ENCODE measurements around the gene CMC2.

The CMC2 gene

DNA sequence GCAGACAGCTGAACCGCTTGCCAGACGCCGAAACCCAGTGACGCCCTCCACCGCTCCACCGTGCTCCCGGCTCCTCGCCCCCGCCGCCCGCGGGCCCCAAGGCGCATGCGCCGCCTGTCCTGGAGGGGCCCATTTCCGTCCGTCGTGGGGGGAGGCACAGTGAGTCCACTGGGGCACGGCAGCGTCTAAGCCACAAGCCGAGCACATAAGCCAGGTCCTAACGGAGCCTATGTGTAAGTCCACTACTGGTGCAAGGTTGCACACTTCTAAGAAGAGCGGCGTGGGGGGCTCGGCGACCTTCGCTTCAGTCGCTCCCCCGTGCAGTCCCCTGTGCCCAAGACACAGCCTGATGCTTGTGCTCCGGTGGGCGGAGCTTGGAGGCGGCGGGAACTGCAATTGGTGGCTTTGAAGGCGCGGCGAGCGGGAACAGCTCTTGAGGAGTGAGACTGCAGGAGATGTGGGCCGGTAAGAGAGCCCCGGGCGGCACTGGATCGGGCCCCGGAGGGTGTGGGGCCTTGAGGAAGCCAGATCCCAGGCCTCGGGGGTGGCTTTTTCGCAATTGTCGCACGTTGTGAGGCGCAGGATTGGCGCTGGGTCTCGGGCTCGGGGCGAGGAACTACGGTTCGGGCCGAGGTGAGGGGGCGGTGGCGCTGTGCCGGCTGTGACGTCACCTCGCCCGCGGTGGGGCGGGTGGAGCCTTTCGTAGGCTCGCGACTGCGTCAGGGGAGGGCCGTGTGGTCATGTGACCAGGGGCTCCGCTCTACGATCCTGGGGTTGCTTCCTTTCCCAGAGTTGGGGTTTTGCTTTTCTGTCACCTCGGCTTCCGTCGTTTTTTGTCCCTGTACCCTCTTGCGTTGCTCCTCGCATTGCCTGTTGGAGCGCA lies at the start of gene CMC2, which contains the start of gene CENPN:
CMC2 (minus strand) TSS at position 73 of the 883 bp plus-strand sequence. CDS start 9,491 bp downstream, outside the sequence.
CENPN (plus strand) TSS at position 402 of the 883 bp plus-strand sequence. CDS start 4,726 bp downstream, outside the sequence.
- DNase-seq (ENCODE audit: low read depth), result peak; percentile 96

DNA sequence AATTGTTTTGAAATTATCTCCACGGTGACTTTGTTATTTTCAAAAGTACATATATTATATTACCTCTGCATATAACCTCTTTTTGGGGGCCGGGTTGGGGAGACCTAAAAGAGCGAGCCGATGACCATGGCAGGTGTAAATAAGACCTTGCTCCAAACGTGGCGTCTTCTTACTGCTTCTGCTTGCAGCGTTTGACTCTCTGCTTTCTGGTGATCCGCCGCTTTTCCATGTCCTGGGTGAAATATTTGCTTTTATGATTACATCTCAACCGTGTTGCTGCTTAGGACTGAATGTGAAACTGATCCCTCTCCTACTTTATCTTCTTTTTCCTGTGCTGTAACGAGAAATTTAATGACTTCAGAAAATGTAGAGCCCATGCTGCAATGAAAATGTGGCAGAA lies 47.1 kb upstream of the CMC2 start:
- DNase-seq (ENCODE audit: low read depth), result no peak

DNA sequence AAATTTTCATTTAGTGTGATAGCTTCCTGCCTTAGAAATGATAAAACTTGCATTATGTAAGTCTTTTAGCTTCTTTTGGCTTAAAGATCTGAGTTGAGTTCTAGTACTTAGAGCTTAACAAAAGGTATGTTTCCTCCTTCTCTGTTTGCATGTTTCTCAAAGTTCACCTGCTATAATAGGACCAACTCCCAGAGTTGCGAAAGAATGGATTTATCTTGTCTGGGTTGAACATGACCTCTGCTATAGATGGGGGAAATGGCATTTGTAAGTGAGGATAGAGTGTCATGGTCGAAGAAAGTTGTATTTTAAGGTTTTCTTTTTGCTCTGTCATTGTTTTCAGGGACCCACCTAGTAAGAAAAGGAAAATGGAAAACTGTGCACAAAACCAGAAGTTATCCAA lies 36.1 kb upstream of the CMC2 start:
- no peak for DNase-seq (ENCODE audit: low read depth)

DNA sequence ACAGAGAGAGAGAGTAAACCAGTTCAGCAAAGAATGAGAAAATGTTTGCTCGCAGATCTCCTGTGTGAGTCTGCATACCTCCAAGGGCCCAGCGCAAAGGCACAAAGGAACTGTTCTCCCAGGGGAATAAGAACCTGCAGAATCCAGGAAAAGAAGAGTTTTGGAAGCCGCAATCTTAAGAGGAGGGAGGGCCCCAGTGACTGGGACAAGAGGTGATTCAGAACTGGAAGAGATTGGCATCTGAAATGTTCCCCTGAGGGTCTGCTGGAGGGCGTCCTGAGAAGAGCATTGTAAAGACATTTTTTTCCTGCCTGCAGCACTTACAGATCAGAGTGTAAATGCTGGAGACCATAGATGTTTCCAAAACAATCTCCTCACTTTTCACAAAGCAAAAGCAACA lies 35.0 kb upstream of the CMC2 start:
- no peak for DNase-seq (ENCODE audit: low read depth)

DNA sequence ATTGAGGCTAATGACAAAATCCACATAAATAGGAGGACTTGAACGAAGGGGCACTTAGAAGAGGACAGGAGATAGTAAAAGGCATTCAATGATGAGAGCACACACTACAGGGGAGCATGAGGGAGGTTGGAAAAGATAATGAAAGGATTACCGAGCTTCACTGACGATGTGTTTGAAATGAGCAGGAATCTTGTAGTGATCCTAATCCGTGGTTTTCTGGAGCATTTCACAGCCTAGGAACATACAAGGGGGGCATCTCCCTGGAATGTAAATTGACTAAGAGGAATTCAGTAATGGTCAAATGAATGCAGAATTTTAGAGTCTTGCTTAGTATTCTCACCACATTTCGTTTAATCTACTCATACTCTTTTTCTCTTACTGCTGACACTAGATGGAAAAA lies 34.2 kb upstream of the CMC2 start:
- no peak for DNase-seq (ENCODE audit: low read depth)

DNA sequence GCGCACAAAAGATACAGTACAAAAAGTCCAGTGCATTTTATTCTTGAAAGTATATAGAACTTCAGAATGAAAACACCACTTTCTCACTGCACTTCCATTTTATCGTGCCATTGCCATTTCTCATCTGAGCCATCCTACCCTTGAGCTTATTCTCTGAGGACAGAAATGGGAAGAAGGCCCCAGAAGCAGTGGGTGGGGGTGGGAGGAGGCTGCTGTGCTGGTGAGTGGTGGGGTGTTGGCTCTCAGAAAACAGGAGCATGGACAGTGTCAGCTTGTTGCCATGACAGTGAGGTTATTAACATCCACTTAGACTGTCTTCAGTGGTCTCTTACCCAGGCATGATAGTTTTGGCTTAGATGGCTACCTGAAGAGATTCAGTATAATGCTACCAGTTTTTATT lies 33.4 kb upstream of the CMC2 start:
- no peak for DNase-seq (ENCODE audit: low read depth)

DNA sequence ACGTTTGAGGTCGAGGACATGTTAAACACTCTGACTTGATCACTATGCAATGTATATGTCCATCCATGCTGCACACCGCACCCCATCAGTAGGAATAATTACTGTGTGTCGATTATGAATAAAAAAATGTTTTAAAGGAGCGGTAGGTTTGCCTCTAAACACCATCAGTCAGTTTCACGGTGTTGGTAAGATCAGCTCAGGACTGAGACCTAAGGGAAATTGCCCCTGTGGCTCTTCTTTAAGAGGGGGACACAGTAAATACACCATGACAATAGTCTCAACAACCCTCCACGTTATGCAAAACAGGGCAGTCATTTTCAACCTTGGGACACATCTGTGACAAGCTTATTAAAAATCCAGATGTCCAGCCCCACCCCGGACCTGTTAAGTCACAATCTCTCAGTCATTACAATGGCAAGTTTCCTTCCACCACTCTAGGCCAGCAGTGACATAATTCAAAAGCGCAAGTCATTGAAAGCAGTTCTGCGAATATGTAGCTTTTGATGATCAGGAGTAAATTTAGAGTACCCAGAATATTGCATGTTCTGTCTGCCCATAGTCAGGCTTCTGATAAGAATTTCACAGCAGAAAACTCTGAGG lies 30.2 kb upstream of the CMC2 start:
- no peak for DNase-seq (ENCODE audit: low read depth)

DNA sequence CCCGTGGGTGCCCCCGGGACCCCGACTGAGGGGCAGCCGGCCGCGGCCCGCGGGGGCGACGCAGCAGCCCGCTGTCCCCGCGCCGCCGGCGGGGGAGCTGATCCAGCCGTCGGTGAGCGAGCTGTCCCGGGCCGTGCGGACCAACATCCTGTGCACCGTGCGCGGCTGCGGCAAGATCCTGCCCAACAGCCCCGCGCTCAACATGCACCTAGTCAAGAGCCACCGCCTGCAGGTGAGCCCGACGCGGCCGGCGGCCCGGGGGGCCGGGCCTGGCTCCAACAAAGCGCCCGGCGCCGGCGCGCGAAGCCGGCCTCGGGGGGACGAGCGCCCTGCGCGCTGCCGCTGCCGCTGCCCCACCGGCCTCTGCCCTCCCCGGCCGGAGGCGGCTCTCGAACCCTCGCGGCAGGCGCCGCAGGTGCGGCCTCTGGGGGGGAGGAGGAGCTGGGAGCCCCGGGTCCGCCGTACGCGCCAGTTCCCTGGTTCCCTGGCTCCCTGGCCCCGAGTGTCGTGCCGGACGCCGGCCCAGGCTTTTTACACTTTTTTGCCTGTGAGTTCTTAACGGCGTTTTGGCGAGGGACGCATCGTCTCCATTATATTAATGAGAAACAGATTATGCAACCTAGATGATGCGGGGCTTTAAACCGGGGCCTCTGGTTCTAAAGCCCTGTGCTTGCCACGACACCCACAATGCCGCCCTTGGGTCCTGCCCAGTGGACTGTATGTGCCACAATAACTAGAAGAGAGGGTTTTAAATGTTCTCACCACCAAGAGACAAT lies 29.5 kb upstream of the CMC2 start:
- peak; percentile 15 for DNase-seq (ENCODE audit: low read depth)

DNA sequence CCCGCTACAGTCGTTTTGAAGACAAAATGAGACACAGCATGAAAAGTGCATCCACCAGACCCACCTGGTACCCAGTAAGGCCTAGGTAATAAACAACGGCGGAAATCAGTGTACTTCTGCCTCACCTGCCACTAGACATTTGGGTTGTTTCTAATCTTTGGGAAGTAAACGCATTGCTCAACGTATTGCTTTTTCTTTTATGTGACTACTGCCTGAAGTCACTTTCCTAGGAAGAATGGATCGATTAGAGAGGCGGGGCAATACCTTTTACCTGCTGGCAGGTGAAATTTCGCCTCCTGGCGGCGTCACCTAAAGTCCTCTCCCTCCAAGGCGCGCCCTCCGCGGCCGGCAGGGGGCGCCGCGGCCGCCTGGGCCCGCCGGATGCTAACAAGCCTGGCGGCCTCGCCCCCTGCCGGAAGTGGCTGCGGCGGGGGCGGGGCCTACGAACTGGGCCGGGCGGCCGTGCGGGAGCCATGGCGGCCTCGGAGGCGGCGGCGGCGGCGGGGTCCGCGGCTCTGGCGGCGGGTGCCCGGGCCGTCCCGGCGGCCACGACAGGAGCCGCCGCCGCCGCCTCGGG lies 28.8 kb upstream of the CMC2 start, which contains the start of gene ATMIN:
ATMIN (plus strand) TSS at position 445 of the 577 bp plus-strand sequence; CDS start at position 474, 29 bp downstream.
- DNase-seq (ENCODE audit: low read depth), result peak; percentile 82

DNA sequence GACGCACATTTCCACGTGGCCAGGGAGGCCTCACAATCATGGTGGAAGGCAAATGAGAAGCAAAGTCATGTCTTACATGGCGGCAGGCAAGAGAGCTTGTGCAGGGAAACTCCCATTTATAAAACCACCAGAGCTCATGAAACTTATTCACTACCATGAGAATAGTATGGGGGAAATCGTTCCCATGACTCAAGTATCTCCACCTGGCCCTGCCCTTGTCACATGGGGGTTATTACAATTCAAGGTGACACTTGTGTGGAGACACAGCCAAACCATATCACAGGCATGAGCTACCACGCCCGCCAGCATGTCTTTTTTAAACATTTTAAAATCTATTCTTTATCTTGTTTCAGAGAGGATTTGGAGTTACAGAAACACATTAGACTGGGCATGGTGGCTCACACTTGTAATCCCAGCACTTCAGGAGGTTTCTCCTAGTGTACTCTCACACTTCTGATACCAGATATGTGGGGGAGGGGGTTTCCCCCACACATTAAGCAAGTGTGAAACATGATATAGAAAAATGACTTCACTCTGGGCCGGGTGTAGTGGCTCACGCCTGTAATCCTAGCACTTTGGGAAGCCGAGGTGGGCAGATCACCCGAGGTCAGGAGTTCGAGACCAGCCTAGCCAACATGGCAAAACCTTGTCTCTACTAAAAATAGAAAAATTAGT lies 23.4 kb upstream of the CMC2 start:
- no peak for DNase-seq (ENCODE audit: low read depth)

DNA sequence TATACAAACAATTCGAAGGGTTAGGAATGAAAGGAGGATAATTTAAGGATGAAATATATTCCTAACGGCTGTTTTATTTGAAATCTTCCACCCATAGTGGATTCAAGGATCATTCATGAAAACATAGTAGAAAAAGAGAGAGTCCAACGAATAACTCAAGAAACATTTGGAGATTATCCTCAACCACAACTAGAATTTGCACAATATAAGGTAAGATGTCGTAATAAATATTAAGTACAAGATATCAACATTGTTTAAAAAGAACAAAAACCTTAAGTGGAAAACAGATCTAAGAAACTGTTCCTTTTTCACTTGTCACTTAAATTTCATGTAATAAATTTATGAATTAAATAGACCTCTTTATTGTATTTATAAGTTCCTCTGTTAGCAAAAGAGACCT lies 19.7 kb upstream of the CMC2 start:
- no peak for DNase-seq (ENCODE audit: low read depth)

DNA sequence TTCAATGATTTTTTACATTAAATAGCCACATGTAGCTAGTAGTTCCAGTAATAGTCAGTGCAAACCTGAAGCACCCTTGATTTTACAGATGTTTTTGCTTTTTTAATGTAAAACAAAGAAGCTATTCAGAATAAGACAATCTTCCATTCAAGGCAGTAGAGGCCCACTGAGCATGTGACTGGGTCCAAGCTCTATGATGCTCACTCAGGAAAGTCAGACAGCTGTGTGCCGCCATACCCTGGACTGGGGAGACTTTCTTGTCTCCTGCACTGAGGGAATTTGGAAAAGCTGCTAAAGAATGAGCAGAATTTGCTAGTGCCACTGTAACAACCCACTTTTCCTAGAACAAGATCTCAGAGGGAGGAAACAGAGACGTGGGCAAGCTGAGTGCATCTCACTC lies 11.8 kb upstream of the CMC2 start:
- DNase-seq (ENCODE audit: low read depth), result no peak

DNA sequence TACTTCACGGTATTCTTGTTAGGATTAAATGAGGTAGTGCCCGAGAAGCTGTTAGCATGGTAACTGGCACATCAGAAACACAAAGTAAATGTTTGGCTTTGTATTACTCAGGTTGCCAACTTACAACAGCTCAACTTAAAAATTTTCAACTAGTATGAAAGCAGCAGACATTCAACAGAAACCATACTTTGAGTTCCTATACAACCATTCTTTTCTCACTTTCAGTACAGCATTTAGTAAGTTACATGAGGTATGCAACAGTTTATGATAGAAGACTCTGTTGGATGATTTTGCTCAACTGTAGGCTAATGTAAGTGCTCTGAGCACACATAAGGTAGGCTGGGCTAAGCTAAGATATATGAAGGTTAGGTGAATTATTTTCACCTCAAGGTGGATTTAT lies 8.0 kb upstream of the CMC2 start:
- no peak for DNase-seq (ENCODE audit: low read depth)

DNA sequence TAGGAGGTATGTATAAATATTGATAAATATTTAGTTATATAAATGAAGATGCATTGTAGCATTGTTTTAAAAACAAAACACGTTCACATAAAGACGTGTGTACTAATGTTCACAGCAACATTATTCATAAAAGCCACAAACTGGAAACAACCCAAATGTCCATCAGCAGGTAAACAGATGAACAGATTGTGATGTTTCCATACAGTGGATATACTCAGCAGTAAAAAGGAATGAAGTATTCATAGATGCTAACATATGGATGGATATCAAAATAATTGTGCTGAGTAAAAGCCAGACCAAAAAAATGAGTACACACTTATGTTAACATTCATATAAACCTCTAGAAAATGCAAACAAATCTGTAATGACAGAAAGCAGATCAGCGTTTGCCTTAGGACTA lies 6.3 kb upstream of the CMC2 start:
- no peak for DNase-seq (ENCODE audit: low read depth)

DNA sequence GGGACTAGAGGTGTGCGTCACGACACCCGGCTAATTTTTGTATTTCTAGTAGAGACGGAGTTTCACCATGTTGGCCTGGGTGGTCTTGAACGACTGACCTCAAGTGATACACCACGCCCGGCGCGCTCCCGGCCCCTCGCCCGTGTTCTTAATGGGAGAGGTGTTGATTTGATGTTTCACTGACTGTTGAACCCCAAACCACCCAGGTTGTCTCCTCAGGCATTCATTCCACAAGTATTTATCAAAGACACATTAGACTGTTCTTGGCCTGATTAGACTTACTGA lies 1.8 kb upstream of the CMC2 start:
- DNase-seq (ENCODE audit: low read depth), result no peak

DNA sequence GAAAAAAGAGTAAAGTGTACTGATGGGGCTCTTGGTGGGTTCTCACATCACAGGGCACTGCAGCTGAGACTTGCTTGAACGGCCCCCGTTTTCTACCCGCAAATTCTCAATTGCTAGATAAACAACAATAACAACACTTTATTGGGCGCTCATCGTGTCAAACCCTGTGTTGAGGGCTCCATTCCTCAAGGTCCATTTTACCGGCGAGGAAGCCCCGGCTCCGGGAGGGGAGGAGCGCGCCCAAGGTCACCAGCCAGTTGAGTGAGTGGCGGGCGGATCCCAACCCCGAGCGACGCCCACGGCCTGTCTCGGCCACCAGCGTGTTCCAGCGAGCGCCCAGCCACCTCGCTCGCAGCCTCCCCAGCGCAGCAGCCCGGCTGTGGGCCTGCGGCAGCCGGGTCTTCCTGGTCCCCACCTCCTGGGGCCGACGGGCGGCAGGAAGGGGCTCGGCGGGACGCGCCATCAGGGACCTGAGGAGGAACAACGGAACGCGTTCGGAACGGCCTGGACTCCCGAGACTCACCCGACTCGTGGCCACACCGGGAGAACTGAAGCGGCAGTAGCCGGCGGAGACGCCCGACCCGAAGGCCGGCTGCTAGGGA lies 373 bp downstream of the CMC2 start:
- peak; percentile 45 for DNase-seq (ENCODE audit: low read depth)

DNA sequence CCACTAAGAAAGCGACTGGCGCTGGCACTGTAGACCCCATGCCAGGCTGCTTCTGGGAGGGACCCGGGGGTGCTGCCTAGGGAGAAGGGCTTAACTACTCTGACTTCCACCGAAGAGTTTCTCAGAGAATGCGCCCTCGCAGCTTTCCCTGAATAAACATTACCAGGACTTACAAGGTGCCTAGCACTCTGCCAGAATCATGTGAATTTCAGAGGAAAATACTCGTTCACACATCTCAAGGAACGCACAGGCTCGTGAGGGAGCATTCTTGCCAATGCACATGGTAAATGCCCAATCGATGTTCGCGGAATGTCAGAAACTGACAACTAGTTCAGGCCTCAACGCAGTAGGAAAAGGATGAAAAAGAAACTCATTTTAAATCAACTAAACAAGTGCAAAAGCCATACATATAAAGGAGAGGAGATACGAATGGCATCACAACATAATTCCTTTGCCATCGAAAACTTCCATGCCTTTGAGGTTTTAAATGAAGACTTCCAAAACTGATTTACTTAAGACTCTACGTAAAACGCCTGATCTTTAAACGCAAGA lies 999 bp downstream of the CMC2 start:
- DNase-seq (ENCODE audit: low read depth), result no peak

DNA sequence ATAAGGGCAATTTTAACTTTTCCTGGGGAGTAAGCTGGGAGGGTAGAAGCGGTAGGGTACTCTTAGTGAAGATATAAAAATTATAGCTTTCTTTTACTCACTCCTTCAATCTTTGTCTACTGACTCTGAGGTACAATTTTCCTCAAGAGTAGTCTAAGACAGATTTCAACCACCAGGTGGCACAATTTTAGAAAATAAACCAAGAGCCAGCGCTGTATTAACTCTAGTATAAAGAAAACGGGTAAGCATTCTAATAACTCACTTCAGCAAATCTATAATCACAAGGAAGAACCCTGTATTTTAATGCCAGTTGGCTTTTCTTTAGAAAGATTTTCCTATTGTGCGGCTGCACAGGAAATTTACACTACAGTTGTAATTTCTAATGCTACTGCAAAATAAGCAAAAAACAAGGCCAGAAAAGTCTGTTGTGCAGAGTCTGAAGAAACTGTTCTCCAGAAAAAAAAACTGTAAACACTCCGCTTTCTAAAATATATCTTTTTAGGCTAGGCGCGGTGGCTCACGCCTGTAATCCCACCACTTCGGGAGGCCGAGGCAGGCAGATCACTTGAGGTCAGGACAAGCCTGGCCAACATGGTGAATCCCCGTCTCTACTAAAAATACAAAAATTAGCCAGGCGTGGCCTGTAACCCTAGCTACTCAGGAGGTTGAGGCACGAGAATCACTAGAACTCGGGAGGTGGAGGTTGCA lies 1.9 kb downstream of the CMC2 start:
- peak; percentile 12 for DNase-seq (ENCODE audit: low read depth)

DNA sequence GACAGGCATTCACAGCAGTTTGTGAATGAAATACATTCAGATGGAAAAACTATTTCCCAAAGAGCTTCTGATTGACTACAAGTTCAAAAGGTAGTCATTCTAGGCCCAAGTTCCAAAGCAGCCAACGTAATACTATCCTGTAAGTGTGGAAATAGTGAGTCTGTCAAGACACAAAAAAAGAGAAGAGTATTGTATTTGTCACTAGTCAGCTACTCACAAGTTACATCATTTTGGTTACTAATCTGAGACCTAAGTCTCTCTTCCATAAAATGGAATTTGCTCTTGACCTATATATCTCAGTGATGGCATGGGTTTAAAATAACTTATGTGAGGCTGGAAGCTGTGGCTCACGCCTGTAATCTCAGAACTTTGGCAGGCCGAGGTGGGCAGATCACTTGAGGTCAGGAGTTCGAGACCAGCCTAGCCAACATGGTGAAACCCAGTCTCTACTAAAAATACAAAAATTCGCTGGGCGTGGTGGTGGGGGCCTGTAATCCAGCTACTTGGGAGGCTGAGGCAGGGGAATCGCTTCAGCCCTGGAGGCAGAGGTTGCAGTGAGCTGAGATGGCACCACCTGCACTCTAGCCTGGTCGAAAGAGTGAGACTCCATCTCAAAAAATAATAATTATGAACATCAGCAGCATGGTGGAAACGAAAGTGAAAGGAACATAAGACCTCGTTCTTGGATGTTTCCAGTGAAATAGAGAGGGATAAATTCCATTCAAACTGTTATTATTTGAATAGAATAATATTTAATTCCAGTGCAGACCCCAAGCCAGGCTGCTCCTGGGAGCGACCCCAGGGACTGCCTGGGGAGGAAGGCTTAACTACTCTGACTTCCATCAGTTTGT lies 2.9 kb downstream of the CMC2 start:
- DNase-seq (ENCODE audit: low read depth), result no peak

DNA sequence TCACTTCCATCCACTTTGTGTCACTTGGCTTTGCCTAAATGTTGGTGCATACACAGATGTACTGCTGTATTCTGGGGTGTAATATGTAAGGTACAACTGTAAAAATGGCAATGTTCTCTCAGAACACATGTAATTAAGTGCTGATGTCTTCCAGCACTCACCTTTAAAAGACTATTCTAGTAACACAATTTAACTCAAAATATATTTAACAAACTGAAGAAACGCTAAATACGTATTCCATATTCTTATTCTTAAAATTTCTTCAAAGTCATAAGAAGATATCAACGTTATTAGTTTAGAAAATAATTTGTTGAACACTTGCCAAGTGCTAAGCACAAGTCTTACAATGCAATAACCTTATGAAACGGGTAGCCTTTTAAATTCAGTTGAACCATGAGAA lies 3.6 kb downstream of the CMC2 start:
- no peak for DNase-seq (ENCODE audit: low read depth)
